ENCODE measurements around the gene C2CD2.

C2CD2 gene

DNA sequence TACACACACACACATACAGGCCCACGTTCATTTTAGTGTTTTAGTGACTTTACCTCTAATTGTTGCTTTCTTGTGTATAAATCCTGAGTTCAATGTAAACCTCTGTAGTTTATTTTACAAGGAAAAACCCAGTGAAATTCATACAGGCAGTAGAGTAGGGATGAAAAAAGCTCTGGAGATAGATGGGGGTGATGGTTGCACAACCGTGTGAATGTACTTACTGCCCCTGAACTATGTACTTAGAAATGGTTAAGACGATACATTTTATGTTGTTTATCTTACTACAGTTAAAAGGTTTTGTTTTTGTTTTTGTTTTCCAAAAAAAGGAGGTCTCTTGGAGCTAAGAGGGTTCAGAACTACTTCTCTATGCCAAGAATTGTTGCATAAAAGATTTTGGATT lies 45.0 kb downstream of the C2CD2 start:
- CTCF ChIA-PET = no interaction called here
- POLR2A ChIA-PET = no interaction called here
- no peak for DNase-seq (ENCODE audit: extremely low spot score)
- TF ChIP-seq, protein P1, sequence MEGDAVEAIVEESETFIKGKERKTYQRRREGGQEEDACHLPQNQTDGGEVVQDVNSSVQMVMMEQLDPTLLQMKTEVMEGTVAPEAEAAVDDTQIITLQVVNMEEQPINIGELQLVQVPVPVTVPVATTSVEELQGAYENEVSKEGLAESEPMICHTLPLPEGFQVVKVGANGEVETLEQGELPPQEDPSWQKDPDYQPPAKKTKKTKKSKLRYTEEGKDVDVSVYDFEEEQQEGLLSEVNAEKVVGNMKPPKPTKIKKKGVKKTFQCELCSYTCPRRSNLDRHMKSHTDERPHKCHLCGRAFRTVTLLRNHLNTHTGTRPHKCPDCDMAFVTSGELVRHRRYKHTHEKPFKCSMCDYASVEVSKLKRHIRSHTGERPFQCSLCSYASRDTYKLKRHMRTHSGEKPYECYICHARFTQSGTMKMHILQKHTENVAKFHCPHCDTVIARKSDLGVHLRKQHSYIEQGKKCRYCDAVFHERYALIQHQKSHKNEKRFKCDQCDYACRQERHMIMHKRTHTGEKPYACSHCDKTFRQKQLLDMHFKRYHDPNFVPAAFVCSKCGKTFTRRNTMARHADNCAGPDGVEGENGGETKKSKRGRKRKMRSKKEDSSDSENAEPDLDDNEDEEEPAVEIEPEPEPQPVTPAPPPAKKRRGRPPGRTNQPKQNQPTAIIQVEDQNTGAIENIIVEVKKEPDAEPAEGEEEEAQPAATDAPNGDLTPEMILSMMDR (IDR thresholded peaks at IDR 0.05; ENCODE audit: control extremely low read depth, extremely low read depth, low read depth, missing control alignments) = no peak

DNA sequence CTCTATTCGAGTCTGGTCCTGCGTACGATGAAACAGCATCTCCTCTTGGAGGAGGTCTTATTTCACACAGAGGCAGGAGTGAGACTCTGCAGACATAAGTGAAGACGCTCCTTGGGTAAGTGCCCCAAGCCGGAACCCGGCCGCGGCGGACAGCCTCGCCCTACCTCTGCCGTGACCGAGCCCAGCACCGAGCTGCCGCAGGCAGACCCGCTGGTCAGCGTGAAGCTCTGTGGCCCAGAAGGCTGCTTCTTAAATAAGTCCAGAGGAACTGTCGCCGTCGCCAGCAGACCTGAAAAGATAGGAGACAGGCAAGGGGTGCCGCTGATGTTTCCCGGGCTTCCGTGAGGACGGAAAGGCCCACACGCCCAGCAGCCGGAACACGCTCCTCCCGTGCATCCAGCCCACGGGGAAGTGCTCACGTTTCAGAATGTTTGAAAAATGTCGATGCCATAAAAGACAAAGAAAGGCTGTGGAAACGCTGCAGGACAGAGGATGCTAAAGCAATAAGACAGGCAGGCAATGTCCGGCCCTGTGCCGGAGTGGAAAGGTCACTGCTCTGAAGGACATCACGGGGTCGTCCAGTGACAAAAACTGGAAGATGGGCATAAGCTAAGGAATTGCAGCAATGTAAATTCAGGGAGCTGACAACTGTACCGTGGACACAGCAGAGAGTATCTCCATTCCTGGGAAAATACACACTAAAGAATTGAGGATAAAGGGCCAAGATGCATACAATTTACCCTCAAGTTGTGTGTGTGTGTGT lies 46.1 kb downstream of the C2CD2 start:
- DNase-seq (ENCODE audit: extremely low spot score) = no peak
- POLR2A ChIA-PET = no interaction called here
- TF ChIP-seq, protein P1 (IDR thresholded peaks at IDR 0.05; ENCODE audit: control extremely low read depth, extremely low read depth, low read depth, missing control alignments) = no peak
- CTCF ChIA-PET = interaction anchor here (1.0 kb wide), 1 partner anchor 10 kb away, joined by 4 read pairs; no protein-coding TSS in a partner anchor

DNA sequence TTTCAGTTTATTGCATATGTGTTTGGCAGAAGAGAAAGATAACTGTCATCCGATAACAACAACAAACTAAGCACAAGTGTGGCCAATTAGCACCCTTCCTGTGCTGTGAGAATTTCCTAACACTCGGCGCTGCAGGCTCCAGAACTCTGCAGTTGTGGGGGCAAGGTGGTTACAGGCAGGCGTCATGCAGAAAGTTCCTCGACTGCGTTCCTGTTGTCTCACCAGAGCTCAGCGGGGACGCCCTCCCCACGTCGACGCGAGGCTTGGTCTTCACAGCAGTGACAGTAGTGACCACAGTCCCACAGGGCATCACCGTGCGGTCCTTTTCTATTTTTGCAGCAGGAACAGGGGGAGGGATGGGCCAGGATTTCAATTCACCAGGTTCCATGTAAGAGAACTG lies 47.0 kb downstream of the C2CD2 start:
- TF ChIP-seq, protein P1 (IDR thresholded peaks at IDR 0.05; ENCODE audit: control extremely low read depth, extremely low read depth, low read depth, missing control alignments) = no peak
- POLR2A ChIA-PET = no interaction called here
- no peak for DNase-seq (ENCODE audit: extremely low spot score)
- CTCF ChIA-PET = no interaction called here

DNA sequence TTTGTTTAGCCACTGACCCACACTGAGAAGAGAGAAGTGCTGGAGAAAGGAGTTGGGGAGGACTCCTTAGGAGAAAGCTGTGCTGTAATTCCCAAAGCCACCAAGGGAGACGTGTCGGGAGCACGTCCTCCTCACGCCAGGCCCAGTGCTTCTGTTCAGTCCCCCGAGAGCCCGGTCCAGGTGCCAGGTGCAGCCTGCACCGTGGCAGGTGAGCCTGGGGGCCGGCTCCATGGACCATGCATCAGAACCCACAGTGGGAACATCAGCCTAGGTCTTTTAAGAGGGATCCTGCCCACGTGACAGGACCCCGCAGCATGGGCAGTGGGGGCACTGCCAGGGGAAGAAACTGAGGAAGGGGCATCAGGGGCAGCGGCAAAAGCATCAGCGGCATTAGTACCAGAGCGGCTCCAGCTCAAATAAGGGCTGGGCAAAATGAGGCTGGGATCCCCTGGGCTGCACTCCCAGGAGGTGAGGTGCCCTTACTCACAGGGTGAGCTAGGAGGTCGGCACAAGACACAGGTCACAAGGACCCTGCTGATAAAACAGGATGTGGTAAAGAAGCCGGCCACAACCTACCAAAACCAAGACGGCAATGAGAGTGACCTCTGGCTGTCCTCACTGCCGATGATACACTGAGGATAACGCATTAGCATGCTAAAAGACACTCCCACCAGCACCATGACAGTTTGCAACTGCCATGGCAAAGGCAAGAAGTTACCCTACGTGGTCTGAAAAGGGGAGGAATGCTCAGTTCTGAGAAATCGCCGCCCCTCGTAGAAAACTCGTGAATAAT lies 50.1 kb downstream of the C2CD2 start:
- TF ChIP-seq, protein P1 (IDR thresholded peaks at IDR 0.05; ENCODE audit: control extremely low read depth, extremely low read depth, low read depth, missing control alignments) = no peak
- CTCF ChIA-PET = interaction anchor here (0.6 to 2.2 kb wide), 2 partner anchors 8 to 27 kb away, joined by 3 to 6 read pairs; no protein-coding TSS in a partner anchor
- POLR2A ChIA-PET = no interaction called here
- DNase-seq (ENCODE audit: extremely low spot score) = no peak

DNA sequence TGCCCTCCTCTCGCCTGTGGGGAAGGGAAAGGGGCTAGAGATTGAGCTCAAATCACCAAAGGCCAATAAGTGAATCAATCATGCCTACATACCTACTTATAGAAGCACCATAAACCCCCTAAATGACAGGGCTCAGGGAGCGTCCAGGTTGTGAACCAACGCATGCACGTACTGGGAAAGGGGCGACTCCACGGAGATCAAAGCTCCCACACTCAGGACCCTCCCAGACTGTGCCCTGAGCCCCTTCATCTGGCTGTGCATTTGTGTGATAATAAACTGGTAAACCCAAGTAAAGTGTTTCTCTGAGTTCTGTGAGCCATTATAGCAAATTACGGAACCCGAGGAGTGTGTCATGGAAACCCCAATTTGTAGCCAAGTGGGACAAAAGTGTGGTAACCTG lies 50.9 kb downstream of the C2CD2 start:
- TF ChIP-seq, protein P1 (IDR thresholded peaks at IDR 0.05; ENCODE audit: control extremely low read depth, extremely low read depth, low read depth, missing control alignments) = no peak
- POLR2A ChIA-PET = no interaction called here
- no peak for DNase-seq (ENCODE audit: extremely low spot score)
- CTCF ChIA-PET = interaction anchor here (1.4 to 2.2 kb wide), 2 partner anchors 9 to 17 kb away, joined by 3 to 6 read pairs; no protein-coding TSS in a partner anchor

DNA sequence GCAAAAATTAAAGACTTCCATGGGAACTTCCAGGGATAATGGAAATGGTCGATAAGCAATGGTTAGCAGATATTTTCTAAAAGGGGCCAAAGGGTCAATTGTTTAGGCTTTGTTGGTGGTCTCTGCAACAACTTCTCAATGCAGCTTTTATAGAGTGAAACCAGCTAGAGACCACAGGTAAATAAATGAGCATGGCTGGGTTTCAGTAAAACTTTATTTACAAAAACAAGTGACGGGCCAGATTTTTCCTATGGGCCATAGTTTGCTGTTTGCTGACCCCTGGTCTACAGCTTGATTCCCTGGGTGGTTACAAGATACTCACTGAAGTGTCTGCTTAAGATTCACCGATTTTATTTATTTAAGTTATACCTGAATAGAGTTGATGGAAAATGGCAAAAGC lies 52.0 kb downstream of the C2CD2 start:
- TF ChIP-seq, protein P1 (IDR thresholded peaks at IDR 0.05; ENCODE audit: control extremely low read depth, extremely low read depth, low read depth, missing control alignments) = no peak
- POLR2A ChIA-PET = no interaction called here
- CTCF ChIA-PET = interaction anchor here (1.4 to 2.2 kb wide), 2 partner anchors 10 to 16 kb away, joined by 3 to 6 read pairs; no protein-coding TSS in a partner anchor
- DNase-seq (ENCODE audit: extremely low spot score) = no peak

All from GM10248 (cell line).